Astrocyte of the cerebellum (primary cell): ENCODE measurements around the gene KCNIP3.
A peak's percentile ranks its signal among the peaks of the same experiment; 100 is the strongest.
"Not testable (repeated sequence)": the region's sequence is repeated elsewhere in the genome, so short reads cannot be mapped to it uniquely, and the experiment has no call there.

Source experiments
- DNase-seq: peaks from one replicate; pipeline ENCODE4 v3.0.0-alpha.2; 2011; ENCODE audit warnings: low read depth
- H3K4me3 ChIP-seq: 2 replicates; pipeline ENCODE4 v1.5.1; 2011; ENCODE audit warnings: mild to moderate bottlenecking, low read depth, low read length, moderate library complexity
- in situ Hi-C: cut with HindIII; loops from 2 replicates; pipeline ENCODE4 v1.10.0; 2017; ENCODE audit warnings: low sequenced_read_pairs
- TF ChIP-seq, protein P1 (sequence below): IDR thresholded peaks from 2 replicates; pipeline ENCODE4 v1.5.1; 2012; ENCODE audit warnings: low read length, low read depth, moderate library complexity, mild to moderate bottlenecking; ENCODE audit errors: missing control alignments

The KCNIP3 gene

DNA sequence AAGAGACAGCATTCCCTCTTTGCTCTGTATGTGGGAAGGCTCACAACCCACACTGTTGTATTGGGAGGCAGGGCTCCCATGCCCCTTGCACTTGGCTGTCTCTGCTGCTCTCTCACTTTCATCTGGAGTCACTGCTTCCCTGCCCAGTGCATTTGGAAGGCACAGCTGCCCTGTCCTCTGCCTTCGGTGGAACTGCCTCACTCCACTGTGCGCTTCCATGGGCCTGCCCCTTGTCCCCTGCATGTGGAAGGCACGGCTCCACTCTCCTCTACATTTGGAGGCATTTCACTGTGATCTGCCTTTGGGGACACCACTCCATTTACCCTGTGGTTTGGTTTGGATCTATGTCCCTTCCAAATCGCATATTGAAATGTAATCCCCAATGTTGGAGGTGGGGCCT, 32.0 kb upstream of the KCNIP3 start:
- no peak for DNase-seq
- in situ Hi-C loops = no loop called here
- H3K4me3 ChIP-seq = no peak overlapping the region
- TF ChIP-seq, protein P1, sequence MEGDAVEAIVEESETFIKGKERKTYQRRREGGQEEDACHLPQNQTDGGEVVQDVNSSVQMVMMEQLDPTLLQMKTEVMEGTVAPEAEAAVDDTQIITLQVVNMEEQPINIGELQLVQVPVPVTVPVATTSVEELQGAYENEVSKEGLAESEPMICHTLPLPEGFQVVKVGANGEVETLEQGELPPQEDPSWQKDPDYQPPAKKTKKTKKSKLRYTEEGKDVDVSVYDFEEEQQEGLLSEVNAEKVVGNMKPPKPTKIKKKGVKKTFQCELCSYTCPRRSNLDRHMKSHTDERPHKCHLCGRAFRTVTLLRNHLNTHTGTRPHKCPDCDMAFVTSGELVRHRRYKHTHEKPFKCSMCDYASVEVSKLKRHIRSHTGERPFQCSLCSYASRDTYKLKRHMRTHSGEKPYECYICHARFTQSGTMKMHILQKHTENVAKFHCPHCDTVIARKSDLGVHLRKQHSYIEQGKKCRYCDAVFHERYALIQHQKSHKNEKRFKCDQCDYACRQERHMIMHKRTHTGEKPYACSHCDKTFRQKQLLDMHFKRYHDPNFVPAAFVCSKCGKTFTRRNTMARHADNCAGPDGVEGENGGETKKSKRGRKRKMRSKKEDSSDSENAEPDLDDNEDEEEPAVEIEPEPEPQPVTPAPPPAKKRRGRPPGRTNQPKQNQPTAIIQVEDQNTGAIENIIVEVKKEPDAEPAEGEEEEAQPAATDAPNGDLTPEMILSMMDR = no peak

- in situ Hi-C loops = no loop called here
- DNase-seq = no peak
- no peak overlapping the region for H3K4me3 ChIP-seq
- TF ChIP-seq, protein P1 = no peak
These were observed 30.2 kb upstream of the KCNIP3 start for GRCh38 chr2:95266781-95267430.

DNA sequence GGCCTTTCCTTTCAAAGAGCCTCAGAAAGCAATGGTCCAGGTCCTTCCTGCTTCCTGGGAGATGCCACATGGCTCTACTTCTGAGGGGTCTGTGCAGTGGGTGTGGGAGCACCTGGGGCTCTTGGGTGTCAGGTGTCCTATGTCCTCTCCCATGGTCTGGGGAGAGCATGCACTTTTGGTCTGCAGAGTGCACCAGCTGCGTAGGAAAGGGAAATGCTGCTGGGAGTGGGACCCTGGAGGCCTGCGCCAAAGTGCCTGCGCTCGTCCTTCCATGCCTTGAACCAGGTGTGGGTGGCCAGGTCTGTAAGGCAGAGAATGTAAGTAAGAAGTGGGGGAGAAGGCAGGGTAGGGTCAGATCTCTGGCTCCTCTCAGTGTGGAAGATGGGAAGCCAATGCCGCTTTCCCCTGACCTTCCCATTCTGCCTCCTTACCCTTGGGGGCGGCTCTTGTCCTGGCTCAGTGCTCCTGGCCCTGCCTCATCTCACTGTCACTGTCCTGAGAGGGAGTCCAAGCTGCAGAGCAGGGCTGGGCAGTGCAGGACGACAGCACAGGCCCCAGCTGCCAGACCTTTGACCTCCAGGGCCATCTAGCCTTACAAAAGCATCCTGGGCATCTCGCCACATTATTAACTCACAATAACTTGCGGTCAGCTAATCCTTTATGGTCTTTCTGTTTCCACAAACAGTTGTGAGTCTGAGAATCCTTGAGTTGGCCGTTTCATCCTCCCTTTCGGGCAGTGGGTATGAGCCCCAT, 29.5 kb upstream of the KCNIP3 start:
- peak; percentile 34 for DNase-seq
- TF ChIP-seq, protein P1 = no peak
- in situ Hi-C loops = no loop called here
- H3K4me3 ChIP-seq = no peak overlapping the region

DNA sequence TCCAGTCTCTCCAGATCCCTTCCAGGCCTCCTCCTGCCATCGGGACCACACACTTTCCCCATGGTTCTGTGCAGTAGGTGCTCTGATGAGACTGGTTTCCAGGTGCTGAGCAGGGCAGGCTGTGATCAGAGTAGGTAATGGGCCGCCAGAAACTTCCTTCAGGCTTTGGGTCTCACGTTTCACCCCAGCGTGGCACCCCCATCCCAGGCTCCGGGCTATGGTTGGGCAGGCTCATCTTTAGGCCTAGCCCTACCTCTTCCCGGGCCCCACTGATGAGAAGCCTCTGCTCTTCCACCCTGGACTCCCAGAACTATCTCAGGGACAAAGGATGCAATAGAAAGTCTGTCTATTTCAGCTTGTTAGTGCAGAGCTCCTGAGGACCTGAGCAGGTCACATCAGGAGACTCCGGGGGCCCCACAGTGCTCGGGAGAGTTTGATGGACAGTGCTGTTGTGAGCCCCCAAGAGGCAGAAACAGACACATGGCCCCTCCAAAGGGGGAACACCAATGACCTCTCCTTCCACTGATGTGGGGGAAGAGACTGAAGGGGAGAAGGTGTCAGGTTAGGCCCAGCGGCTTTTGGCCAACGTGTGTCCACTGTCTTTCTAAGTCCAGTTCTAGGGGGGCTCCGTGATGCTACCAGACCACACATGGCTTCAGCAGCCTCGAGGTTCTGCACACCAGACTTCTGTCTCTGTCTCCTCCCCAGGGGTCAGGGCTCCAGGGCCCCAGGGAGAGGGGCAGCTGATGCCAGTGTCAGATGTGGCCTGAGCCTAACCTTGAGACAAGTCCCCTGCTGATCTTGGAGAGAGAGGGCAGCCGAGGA, 28.7 kb upstream of the KCNIP3 start:
- DNase-seq = no peak
- H3K4me3 ChIP-seq = no peak overlapping the region
- in situ Hi-C loops = no loop called here
- TF ChIP-seq, protein P1 = no peak

DNA sequence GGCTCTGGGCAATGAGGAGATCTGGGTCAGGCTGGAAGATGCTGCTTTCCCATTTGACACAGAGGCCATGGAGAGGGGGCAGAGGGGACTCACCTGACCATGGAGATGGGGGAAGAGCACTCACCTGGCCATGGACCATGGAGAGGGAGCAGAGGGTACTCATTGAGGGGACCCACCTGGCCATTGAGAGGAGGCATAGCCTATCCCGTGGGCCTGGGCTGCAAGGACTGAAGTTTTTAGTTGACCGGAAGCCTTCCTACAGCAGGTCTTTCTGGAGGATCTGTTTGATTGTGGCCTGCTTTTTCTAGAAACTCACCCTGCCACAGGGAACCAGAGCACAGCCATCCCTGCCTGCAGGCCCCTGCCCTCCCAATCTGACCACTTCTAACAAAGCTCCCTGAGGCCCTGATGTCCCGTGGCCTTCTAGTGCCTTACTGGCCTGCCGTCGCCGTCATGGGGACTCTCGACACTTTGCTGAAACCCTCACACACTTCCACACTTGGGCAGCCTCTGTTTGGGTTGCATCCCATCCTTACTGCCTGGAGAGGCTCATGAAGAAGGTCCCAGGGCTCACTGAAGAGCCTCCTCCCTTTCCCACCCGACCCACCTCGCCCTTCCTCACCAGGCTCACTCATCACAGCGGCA, 28.0 kb upstream of the KCNIP3 start:
- TF ChIP-seq, protein P1 = no peak
- no peak overlapping the region for H3K4me3 ChIP-seq
- no peak for DNase-seq
- in situ Hi-C loops = no loop called here

DNA sequence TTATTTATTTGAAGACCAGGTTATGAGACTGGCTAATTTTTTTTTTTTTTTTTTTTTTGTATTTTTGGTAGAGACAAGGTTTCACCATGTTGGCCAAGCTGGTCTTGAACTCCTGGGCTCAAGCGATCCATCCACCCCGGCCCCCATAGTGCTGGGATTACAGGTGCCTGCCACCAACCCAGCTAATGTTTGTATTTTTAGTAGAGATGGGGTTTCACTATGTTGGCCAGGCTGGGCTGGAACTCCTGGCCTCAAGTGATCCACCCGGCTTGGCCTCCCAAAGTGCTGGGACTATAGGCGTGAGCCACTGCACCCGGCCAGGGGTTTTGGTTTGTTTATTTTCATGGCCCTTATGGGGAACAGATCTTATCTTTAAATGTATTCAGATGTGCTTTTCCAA, 27.4 kb upstream of the KCNIP3 start:
- in situ Hi-C loops, H3K4me3 ChIP-seq, DNase-seq: not testable (repeated sequence)
